ENCODE measurements around the gene CORO1C.
"Not testable (repeated sequence)": the region's sequence is repeated elsewhere in the genome, so short reads cannot be mapped to it uniquely, and the experiment has no call there.

The CORO1C gene

GRCh38 chr12:108670066-108670631, 61.2 kb downstream of the CORO1C start:
- no peak for ATAC-seq
- Mint-ChIP-seq H3K4me1 (peaks cover 6% of the 10 kb centered on the region), H3K27me3 (no peaks in the 10 kb centered on the region), H3K36me3 (ENCODE audit: low read depth) (peaks cover 3% of the 10 kb centered on the region), H3K27ac (peak overlapping the region; percentile 26), H3K9me3 (no peaks in the 10 kb centered on the region), H3K4me3 (no peak overlapping the region)
- no peak for DNase-seq

- Mint-ChIP-seq H3K36me3 (ENCODE audit: low read depth) (no peaks in the 10 kb centered on the region), H3K27me3 (no peaks in the 10 kb centered on the region), H3K27ac (no peak overlapping the region), H3K4me3 (no peak overlapping the region), H3K4me1 (peaks cover 21% of the 10 kb centered on the region), H3K9me3 (no peaks in the 10 kb centered on the region)
- ATAC-seq (no peak), DNase-seq (no peak)
Observed at GRCh38 chr12:108668542-108668941, 62.8 kb downstream of the CORO1C start.

DNA sequence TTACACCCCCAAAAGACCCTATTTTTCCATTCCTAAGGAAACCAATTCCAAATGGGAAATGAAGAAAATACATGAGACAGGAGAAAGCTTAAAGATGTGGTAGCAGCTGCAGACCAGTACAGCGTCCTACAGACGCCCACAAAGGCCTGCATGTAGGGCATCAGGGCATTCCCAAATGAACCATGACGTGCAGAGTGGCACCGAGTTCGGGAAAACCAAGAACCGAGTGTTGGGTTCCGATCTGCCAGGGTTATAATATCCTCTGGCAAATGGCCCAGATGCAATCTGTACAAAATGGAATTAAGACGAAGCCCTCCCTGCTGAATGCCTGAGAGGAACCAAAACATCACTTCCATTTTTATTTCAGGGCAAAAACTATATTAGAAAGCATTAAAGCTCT, 63.3 kb downstream of the CORO1C start:
- DNase-seq (no peak), ATAC-seq (no peak)
- H3K4me3 Mint-ChIP-seq = no peak overlapping the region
- no peak overlapping the region for H3K27ac Mint-ChIP-seq
- H3K36me3 Mint-ChIP-seq (ENCODE audit: low read depth) = no peaks in the 10 kb centered on the region
- H3K9me3 Mint-ChIP-seq = no peaks in the 10 kb centered on the region
- no peaks in the 10 kb centered on the region for H3K27me3 Mint-ChIP-seq
- H3K4me1 Mint-ChIP-seq = peaks cover 24% of the 10 kb centered on the region

- Mint-ChIP-seq H3K27ac (no peak overlapping the region), H3K4me3 (no peak overlapping the region)
Observed at GRCh38 chr12:108667349-108667748, 64.0 kb downstream of the CORO1C start.

GRCh38 chr12:108666401-108666881, 64.9 kb downstream of the CORO1C start:
- Mint-ChIP-seq H3K27ac (no peak overlapping the region), H3K36me3 (ENCODE audit: low read depth) (no peaks in the 10 kb centered on the region), H3K4me1 (peaks cover 28% of the 10 kb centered on the region), H3K4me3 (no peak overlapping the region), H3K9me3 (no peaks in the 10 kb centered on the region), H3K27me3 (no peaks in the 10 kb centered on the region)
- ATAC-seq = no peak
- no peak for DNase-seq

More at GRCh38 chr12:108667349-108667748, 64.0 kb downstream of the CORO1C start:
- H3K9me3 Mint-ChIP-seq = no peaks in the 10 kb centered on the region
- no peaks in the 10 kb centered on the region for H3K36me3 Mint-ChIP-seq (ENCODE audit: low read depth)
- peaks cover 28% of the 10 kb centered on the region for H3K4me1 Mint-ChIP-seq
- ATAC-seq = no peak
- no peak for DNase-seq
- H3K27me3 Mint-ChIP-seq = no peaks in the 10 kb centered on the region

GRCh38 chr12:108665608-108666202, 65.6 kb downstream of the CORO1C start:
- DNase-seq (no peak), ATAC-seq (no peak)
- no peak overlapping the region for H3K4me3 Mint-ChIP-seq
- no peaks in the 10 kb centered on the region for H3K27me3 Mint-ChIP-seq
- H3K9me3 Mint-ChIP-seq = no peaks in the 10 kb centered on the region
- no peak overlapping the region for H3K27ac Mint-ChIP-seq
- H3K4me1 Mint-ChIP-seq = peaks cover 32% of the 10 kb centered on the region
- H3K36me3 Mint-ChIP-seq (ENCODE audit: low read depth) = no peaks in the 10 kb centered on the region

DNA sequence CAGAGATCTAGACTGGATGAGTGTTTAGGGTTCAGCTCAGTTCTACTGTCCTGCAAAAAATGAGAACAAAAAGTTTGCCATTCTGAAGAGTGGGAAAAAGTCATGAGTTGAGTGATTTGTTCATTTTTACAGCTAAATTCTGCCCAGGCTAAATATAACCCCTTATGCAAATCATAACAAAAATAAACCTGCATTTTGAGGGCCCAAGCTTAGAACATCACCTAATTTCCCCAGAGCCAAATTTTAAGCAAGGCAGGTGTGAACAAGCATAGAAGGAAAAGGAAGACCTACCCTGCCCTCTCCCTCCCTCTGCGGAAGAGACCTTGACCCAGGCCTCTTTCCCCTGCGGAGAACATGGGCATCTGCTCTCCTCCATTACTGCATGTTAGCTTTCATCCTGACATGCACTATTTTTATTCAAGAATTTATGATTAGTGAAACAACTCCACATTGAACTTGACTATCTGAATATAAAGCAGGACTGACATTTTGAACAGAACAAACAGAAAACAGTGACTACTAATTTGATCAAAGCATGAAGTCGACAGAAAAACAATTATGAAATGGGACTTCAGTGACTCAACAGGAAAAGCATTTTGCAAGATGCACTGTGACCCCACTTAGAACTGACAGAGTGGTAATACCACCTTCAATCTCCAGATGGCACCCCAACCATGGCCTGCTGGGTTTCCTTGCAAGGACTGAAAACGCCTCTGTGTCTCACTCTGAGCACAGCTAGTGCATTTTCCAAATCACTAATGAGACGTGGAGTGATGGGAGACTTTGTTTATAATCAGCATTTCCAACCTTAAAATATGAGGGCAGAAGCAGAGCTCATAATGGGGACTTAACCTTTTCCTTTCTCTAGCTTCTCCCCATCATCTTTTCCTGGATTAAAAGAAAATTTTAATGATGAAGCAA, 66.7 kb downstream of the CORO1C start:
- peak overlapping the region; percentile 21 for H3K4me3 Mint-ChIP-seq
- H3K9me3 Mint-ChIP-seq = no peaks in the 10 kb centered on the region
- peaks cover 32% of the 10 kb centered on the region for H3K4me1 Mint-ChIP-seq

GRCh38 chr12:108663324-108664015, 67.8 kb downstream of the CORO1C start:
- no peaks in the 10 kb centered on the region for H3K27me3 Mint-ChIP-seq
- H3K4me3 Mint-ChIP-seq = no peak overlapping the region
- H3K27ac Mint-ChIP-seq = no peak overlapping the region
- ATAC-seq = no peak
- no peaks in the 10 kb centered on the region for H3K36me3 Mint-ChIP-seq (ENCODE audit: low read depth)
- DNase-seq = no peak
- H3K4me1 Mint-ChIP-seq = peaks cover 32% of the 10 kb centered on the region
- no peaks in the 10 kb centered on the region for H3K9me3 Mint-ChIP-seq

More for the DNA sequence above, 66.7 kb downstream of the CORO1C start:
- ATAC-seq (peak; percentile 99), DNase-seq (peak; percentile 83)
- Mint-ChIP-seq H3K27me3 (no peaks in the 10 kb centered on the region), H3K27ac (peak overlapping the region; percentile 60), H3K36me3 (ENCODE audit: low read depth) (no peaks in the 10 kb centered on the region)

- not testable (repeated sequence) for H3K36me3 Mint-ChIP-seq (ENCODE audit: low read depth); H3K9me3 Mint-ChIP-seq; DNase-seq; ATAC-seq; H3K27me3 Mint-ChIP-seq; H3K4me3 Mint-ChIP-seq; H3K27ac Mint-ChIP-seq
- peaks cover 13% of the 10 kb centered on the region for H3K4me1 Mint-ChIP-seq
Observed at GRCh38 chr12:108658115-108658514, 73.2 kb downstream of the CORO1C start.

GRCh38 chr12:108657130-108657745, 74.1 kb downstream of the CORO1C start:
- Mint-ChIP-seq H3K36me3 (ENCODE audit: low read depth) (peaks cover 5% of the 10 kb centered on the region), H3K27me3 (no peaks in the 10 kb centered on the region), H3K4me1 (peaks cover 17% of the 10 kb centered on the region), H3K27ac (no peak overlapping the region), H3K9me3 (no peaks in the 10 kb centered on the region), H3K4me3 (no peak overlapping the region)
- DNase-seq = no peak
- no peak for ATAC-seq

DNA sequence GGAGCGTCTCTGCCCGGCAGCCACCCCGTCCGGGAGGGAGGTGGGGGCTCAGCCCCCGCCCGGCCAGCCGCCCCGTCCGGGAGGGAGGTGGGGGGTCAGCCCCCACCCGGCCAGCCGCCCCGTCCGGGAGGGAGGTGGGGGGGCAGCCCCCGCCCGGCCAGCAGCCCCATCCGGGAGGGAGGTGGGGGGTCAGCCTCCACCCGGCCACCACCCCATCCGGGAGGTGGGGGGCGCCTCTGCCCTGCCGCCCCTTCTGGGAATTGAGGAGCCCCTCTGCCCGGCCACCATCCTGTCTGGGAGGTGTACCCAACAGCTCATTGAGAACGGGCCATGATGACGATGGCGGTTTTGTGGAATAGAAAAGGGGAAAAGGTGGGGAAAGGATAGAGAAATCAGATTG, 75.1 kb downstream of the CORO1C start:
- not testable (repeated sequence) for DNase-seq; H3K27me3 Mint-ChIP-seq; H3K9me3 Mint-ChIP-seq; ATAC-seq; H3K27ac Mint-ChIP-seq; H3K36me3 Mint-ChIP-seq (ENCODE audit: low read depth); H3K4me3 Mint-ChIP-seq
- peaks cover 22% of the 10 kb centered on the region for H3K4me1 Mint-ChIP-seq

- not testable (repeated sequence) for DNase-seq; H3K27me3 Mint-ChIP-seq; ATAC-seq; H3K4me3 Mint-ChIP-seq; H3K36me3 Mint-ChIP-seq (ENCODE audit: low read depth); H3K27ac Mint-ChIP-seq; H3K9me3 Mint-ChIP-seq
- peaks cover 19% of the 10 kb centered on the region for H3K4me1 Mint-ChIP-seq
Observed at GRCh38 chr12:108655812-108656175, 75.5 kb downstream of the CORO1C start.

- not testable (repeated sequence) for H3K27me3 Mint-ChIP-seq
Observed at GRCh38 chr12:108654622-108655021, 76.7 kb downstream of the CORO1C start.

DNA sequence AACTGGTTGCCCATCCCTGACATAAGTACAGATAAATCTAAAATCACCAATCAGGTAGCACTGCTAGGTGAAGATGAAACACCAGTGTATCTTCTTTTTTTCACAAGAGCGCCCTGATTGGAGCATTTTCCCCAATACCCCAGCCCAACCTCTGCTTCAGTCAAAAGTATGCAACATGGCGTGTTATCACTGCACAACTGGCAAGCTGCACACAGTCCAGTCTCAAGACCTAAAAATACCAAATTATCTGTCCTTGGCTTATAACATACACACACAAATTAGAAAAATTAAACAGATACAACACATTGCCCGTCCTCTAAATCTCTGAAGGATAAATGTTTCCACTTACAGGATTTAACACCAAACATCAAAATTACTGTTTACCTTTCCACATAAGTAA, 77.4 kb downstream of the CORO1C start:
- H3K4me3 Mint-ChIP-seq = no peak overlapping the region
- H3K4me1 Mint-ChIP-seq = peaks cover 29% of the 10 kb centered on the region
- DNase-seq = no peak
- no peaks in the 10 kb centered on the region for H3K9me3 Mint-ChIP-seq
- peak overlapping the region; percentile 23 for H3K27ac Mint-ChIP-seq
- no peaks in the 10 kb centered on the region for H3K27me3 Mint-ChIP-seq
- ATAC-seq = no peak
- peaks cover 18% of the 10 kb centered on the region for H3K36me3 Mint-ChIP-seq (ENCODE audit: low read depth)

More at GRCh38 chr12:108654622-108655021, 76.7 kb downstream of the CORO1C start:
- Mint-ChIP-seq H3K4me1 (peaks cover 22% of the 10 kb centered on the region), H3K36me3 (ENCODE audit: low read depth) (peaks cover 12% of the 10 kb centered on the region)
- not testable (repeated sequence) for H3K4me3 Mint-ChIP-seq, H3K27ac Mint-ChIP-seq, H3K9me3 Mint-ChIP-seq, DNase-seq, ATAC-seq
